Mesothelial cell of epicardium (in vitro differentiated cells): Measurements from ENCODE around the gene ZNF792. TPM values are rescaled to one million over a fixed set of nuclear protein-coding genes. Genes with fewer than 3 reads are reported as not detected.

Experiments used
- DNase-seq, 2 experiments: peaks; one replicate each; pipeline ENCODE4 v3.0.0; 2021; ENCODE audit warnings: low spot score in 2 of 2; ENCODE audit not compliant: unreplicated experiment in 2 of 2
- H3K27ac Mint-ChIP-seq: 2 replicates; pipeline ENCODE4 v1.8.0; 2021; ENCODE audit warnings: mixed read lengths
- H3K27me3 Mint-ChIP-seq: 2 replicates; pipeline ENCODE4 v1.8.0; 2021; ENCODE audit warnings: low read depth, mixed read lengths
- H3K36me3 Mint-ChIP-seq: 2 replicates; pipeline ENCODE4 v1.8.0; 2021; ENCODE audit warnings: mixed read lengths
- H3K4me1 Mint-ChIP-seq: 2 replicates; pipeline ENCODE4 v1.8.0; 2021; ENCODE audit warnings: mixed read lengths
- H3K4me3 Mint-ChIP-seq: 2 replicates; pipeline ENCODE4 v1.8.0; 2021; ENCODE audit warnings: mild to moderate bottlenecking, moderate library complexity, mixed read lengths
- H3K9me3 Mint-ChIP-seq: 2 replicates; pipeline ENCODE4 v1.8.0; 2021; ENCODE audit warnings: mixed read lengths
- total RNA-seq: library from RNA; stranded (reverse); gene quantifications from 3 replicates; pipeline ENCODE4 v1.2.1, GENCODE V29; 2021
- TF ChIP-seq, protein P1 (sequence below): fragments of 200-600 bp; sonication (generic); IDR thresholded peaks from one replicate; pipeline ENCODE4 v1.5.0; 2021; ENCODE audit warnings: antibody characterized with exemption; ENCODE audit not compliant: unreplicated experiment

The ZNF792 gene
- total RNA-seq, 1 donor from 2014 or later: 9.3 TPM

DNA sequence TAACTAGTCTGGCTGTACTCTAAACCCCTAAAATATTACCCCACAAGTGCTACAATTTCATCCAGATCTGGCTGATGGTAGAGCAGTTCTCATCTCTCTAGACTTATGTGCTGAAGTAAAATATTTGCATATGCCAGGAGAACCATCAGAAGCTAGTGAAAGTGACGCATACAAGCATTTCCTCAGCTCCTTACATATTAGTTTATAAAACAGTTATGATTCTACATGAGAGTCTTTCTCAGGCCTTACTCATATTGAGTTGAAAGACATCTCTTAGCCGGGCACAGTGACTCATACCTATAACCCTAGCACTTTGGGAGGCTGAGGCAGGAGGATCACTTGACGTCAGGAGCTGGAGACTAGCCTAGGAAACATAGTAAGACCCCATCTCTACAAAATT lies 53.3 kb downstream of the ZNF792 start:
- TF ChIP-seq, protein P1, sequence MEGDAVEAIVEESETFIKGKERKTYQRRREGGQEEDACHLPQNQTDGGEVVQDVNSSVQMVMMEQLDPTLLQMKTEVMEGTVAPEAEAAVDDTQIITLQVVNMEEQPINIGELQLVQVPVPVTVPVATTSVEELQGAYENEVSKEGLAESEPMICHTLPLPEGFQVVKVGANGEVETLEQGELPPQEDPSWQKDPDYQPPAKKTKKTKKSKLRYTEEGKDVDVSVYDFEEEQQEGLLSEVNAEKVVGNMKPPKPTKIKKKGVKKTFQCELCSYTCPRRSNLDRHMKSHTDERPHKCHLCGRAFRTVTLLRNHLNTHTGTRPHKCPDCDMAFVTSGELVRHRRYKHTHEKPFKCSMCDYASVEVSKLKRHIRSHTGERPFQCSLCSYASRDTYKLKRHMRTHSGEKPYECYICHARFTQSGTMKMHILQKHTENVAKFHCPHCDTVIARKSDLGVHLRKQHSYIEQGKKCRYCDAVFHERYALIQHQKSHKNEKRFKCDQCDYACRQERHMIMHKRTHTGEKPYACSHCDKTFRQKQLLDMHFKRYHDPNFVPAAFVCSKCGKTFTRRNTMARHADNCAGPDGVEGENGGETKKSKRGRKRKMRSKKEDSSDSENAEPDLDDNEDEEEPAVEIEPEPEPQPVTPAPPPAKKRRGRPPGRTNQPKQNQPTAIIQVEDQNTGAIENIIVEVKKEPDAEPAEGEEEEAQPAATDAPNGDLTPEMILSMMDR: no peak
- Mint-ChIP-seq H3K27ac (no peak overlapping the region), H3K4me1 (no peaks in the 10 kb centered on the region), H3K27me3 (peaks cover 28% of the 10 kb centered on the region), H3K4me3 (no peak overlapping the region), H3K36me3 (no peaks in the 10 kb centered on the region), H3K9me3 (peaks cover 13% of the 10 kb centered on the region)
- no peak for DNase-seq

Other genes starting within 250 kb of the ZNF792 start
- gene ZNF181, start 230.0 kb downstream of the ZNF792 start, total RNA-seq: 7.3 to 7.5 TPM (median 7.3 TPM) in 3 replicates
- 7.7 to 8.7 TPM (median 7.9 TPM) in 3 replicates for gene ZNF599, start 191.0 kb downstream of the ZNF792 start, total RNA-seq
- gene ZNF30, start 37.3 kb downstream of the ZNF792 start, total RNA-seq: 4.7 to 5.8 TPM (median 4.8 TPM) in 3 replicates
- gene GRAMD1A, start 36.1 kb upstream of the ZNF792 start, total RNA-seq: 123 to 130 TPM (median 129 TPM) in 3 replicates
- gene SCN1B, start 66.2 kb upstream of the ZNF792 start, total RNA-seq: 2.2 to 2.8 TPM (median 2.7 TPM) in 3 replicates
- gene HPN, start 77.5 kb upstream of the ZNF792 start, total RNA-seq: 20.3 to 22.9 TPM (median 21.3 TPM) in 3 replicates
- 5.5 to 8.3 TPM (median 6.6 TPM) in 3 replicates for gene FXYD3, start 151.6 kb upstream of the ZNF792 start, total RNA-seq
- 1.1 to 2.0 TPM (median 1.4 TPM) in 3 replicates for gene LGI4, start 170.8 kb upstream of the ZNF792 start, total RNA-seq
- 2.8 to 4.3 TPM (median 3.6 TPM) in 3 replicates for gene FXYD1, start 174.6 kb upstream of the ZNF792 start, total RNA-seq
- gene FXYD7, start 179.0 kb upstream of the ZNF792 start, total RNA-seq: 0.41 to 1.3 TPM (median 0.69 TPM) in 3 replicates
- gene FXYD5, start 190.5 kb upstream of the ZNF792 start, total RNA-seq: 23.1 to 27.0 TPM (median 24.7 TPM) in 3 replicates